Activated naive CD4-positive, alpha-beta T cell treated with anti-CD3 and anti-CD28 coated beads for 36 hours (primary cell): ENCODE measurements around the gene MYO1B. TPM values are rescaled to one million over a fixed set of nuclear protein-coding genes. Genes with fewer than 3 reads are reported as not detected.
"Not testable (repeated sequence)": the region's sequence is repeated elsewhere in the genome, so short reads cannot be mapped to it uniquely, and the experiment has no call there.

Source experiments
- CTCF ChIA-PET: fragments of 350-600 bp; sonication (Branson Sonifier 250); formaldehyde crosslinking; loops from one replicate; lab custom pipeline; 2021; ENCODE audit warnings: antibody characterized with exemption; lab: Charles Lee
- DNase-seq: peaks from one replicate; pipeline ENCODE4 v3.0.0-alpha.2; 2020
- H3K27ac Mint-ChIP-seq: one replicate; pipeline ENCODE4 v1.8.0; 2021; ENCODE audit warnings: mild to moderate bottlenecking, mixed read lengths
- H3K27me3 Mint-ChIP-seq: one replicate; pipeline ENCODE4 v1.8.0; 2021; ENCODE audit warnings: low read depth, mixed read lengths
- H3K36me3 Mint-ChIP-seq: one replicate; pipeline ENCODE4 v1.8.0; 2021; ENCODE audit warnings: low read depth, mixed read lengths
- H3K4me1 Mint-ChIP-seq: one replicate; pipeline ENCODE4 v1.8.0; 2021; ENCODE audit warnings: low read depth, mixed read lengths
- H3K4me3 Mint-ChIP-seq: one replicate; pipeline ENCODE4 v1.8.0; 2021; ENCODE audit warnings: mild to moderate bottlenecking, moderate library complexity, mixed read lengths
- H3K9me3 Mint-ChIP-seq: one replicate; pipeline ENCODE4 v1.8.0; 2021; ENCODE audit warnings: mixed read lengths
- intact Hi-C: fragments of 100-400 bp; cut with micrococcal nuclease; formaldehyde crosslinking; loops from one replicate; pipeline ENCODE4 v1.15.1; 2023
- total RNA-seq, 2 experiments: library from RNA; stranded (reverse); gene quantifications; one replicate each; pipeline ENCODE4 v1.2.3, GENCODE V29; 2021

MYO1B gene
- total RNA-seq, 2 experiments from 2014 or later, result 39.2 to 40.5 TPM

DNA sequence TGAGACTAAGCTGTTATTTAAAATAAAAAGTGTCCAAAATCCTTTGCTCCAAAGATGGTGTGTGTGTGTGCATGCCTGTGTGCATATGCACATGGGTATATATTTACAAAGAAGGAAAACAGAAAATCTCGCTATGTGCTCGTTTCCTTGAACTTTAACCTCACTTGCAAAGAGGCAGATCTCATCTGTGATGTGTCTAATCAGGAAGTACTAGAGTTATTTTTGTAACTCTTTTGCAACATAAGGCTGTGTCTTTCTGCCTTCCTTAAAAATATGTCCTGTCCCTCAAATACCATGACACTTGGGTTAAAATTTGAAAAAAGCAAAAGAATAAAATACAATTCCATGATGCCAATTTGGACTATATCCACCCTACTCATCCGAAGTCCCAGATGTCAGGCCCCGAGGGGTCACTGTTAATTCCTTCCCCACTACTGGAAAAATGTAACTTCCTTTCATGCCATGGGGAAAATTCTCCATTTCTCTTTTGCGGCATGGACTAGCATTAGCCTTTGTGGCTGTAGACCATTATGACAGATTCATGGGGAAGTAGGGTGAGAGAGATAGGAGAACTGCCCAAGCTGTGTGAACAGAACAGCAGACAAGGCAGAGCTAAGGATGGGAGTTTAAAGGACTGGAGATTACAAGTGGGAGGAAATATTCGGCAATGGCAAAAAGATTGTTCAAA lies 191.3 kb downstream of the MYO1B start:
- no peak for DNase-seq
- Mint-ChIP-seq H3K4me1 (no peaks in the 10 kb centered on the region), H3K4me3 (no peak overlapping the region), H3K9me3 (no peaks in the 10 kb centered on the region), H3K27me3 (no peaks in the 10 kb centered on the region), H3K36me3 (no peaks in the 10 kb centered on the region), H3K27ac (no peak overlapping the region)
- CTCF ChIA-PET, result no interaction called here
- intact Hi-C loops, result no loop called here

DNA sequence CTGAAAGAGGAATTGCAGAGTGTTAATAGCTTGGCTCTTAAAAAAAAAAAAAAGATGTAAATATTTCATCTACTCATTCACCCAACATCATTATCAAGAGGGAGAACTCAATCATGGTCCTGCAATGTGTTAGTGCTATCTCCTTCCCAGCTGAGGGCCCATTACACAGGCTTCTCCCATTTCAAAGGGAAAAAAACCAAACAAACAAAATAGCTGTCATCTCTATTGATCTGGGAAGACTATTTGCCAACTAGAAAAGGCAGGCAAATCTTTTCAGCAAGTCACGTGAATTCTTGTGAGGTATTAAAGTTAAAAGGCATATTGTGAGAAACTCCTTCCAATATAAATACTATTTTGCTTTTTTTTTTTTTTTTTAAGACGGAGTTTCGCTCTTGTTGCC lies 194.3 kb downstream of the MYO1B start:
- H3K4me1 Mint-ChIP-seq, result no peaks in the 10 kb centered on the region
- no peak overlapping the region for H3K4me3 Mint-ChIP-seq
- no peak overlapping the region for H3K27ac Mint-ChIP-seq
- H3K27me3 Mint-ChIP-seq, result no peaks in the 10 kb centered on the region
- intact Hi-C loops, result no loop called here
- no peak for DNase-seq
- no peaks in the 10 kb centered on the region for H3K36me3 Mint-ChIP-seq
- H3K9me3 Mint-ChIP-seq, result no peaks in the 10 kb centered on the region
- CTCF ChIA-PET, result no interaction called here

DNA sequence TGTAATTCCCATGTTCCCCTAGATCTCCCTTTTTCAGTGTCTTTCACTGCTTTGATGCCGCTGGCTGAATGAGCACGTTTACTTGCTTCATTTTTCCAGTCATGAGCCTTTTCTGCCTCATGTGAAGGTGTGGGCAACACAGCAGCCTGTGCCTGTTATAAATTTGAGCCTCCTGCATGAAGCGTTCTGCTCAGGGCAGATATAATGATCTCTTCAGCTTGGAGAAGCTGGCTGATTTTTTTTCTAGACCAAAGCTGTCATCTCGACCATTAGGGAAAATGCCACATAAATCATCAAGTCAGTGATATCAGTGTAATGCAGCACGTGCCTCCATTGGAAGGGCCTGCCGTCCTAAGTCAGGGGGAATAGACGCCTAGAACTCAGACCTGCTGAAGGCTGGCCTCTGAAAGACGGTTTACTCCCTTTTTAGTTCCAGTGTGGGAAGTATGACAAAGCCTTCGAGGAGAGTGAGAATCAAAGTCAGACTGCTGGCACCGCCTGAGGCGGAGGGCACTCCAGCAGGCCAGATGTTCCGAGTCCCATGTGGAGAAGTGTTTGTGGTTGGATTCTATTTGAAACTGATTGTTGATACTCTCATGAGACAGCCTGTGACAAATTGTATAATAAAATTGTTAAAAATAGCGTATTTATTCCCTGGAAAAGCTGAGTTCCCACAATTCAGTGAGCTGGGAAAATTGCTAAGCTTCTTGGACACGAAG lies 196.5 kb downstream of the MYO1B start:
- H3K4me3 Mint-ChIP-seq, result no peak overlapping the region
- DNase-seq, result no peak
- CTCF ChIA-PET, result no interaction called here

DNA sequence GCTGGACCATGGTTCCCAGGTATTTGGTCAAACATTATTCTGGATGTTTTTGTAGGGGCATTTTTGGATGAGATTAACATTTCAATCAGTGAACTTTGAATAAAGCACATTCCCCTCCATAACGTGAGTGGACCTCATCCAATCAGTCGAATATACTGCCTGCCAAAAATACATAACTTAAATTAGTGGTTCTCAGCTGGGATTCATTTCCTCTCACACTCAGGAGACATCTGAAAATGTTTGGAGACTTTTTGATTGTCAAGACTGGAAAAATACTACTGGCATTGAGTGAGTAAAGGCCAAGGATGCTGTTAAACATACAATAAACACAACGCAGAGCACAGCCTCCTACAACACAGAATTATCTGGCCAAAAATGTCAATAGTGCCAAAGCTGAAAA lies 198.2 kb downstream of the MYO1B start:
- Mint-ChIP-seq H3K9me3 (no peaks in the 10 kb centered on the region), H3K27me3 (no peaks in the 10 kb centered on the region), H3K4me1 (no peaks in the 10 kb centered on the region), H3K27ac (no peak overlapping the region), H3K4me3 (no peak overlapping the region), H3K36me3 (no peaks in the 10 kb centered on the region)
- CTCF ChIA-PET, result no interaction called here
- DNase-seq, result no peak
- intact Hi-C loops, result no loop called here

More for the DNA sequence above, 196.5 kb downstream of the MYO1B start:
- Mint-ChIP-seq H3K4me1 (no peaks in the 10 kb centered on the region), H3K27me3 (no peaks in the 10 kb centered on the region), H3K9me3 (no peaks in the 10 kb centered on the region), H3K36me3 (no peaks in the 10 kb centered on the region), H3K27ac (no peak overlapping the region)
- intact Hi-C loops, result no loop called here

DNA sequence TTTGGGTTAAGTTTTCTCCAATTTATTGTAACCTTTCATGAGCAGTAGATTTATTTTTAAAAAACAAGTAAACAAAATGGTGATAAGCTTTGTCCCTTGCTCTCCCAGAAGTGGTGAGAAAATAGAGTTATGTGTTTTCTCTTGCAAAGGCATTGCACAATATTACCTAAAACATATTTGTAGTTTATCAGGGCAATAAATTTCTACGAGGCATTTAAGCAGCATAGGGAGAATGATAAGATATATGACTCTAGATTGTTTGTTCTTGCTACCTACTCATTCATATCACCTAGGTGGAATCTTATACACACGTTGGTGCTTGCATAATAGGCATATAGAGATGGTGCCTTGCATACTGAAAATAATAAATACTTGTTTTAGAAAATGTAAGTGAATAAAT lies 201.7 kb downstream of the MYO1B start:
- no peak overlapping the region for H3K4me3 Mint-ChIP-seq
- H3K9me3 Mint-ChIP-seq, result no peaks in the 10 kb centered on the region
- intact Hi-C loops, result no loop called here
- no peaks in the 10 kb centered on the region for H3K27me3 Mint-ChIP-seq
- no peak for DNase-seq
- H3K27ac Mint-ChIP-seq, result no peak overlapping the region
- H3K4me1 Mint-ChIP-seq, result no peaks in the 10 kb centered on the region
- CTCF ChIA-PET, result interaction anchor here (1.4 kb wide), 1 partner anchor 291 kb away, joined by 4 read pairs; no protein-coding TSS in a partner anchor
- no peaks in the 10 kb centered on the region for H3K36me3 Mint-ChIP-seq

DNA sequence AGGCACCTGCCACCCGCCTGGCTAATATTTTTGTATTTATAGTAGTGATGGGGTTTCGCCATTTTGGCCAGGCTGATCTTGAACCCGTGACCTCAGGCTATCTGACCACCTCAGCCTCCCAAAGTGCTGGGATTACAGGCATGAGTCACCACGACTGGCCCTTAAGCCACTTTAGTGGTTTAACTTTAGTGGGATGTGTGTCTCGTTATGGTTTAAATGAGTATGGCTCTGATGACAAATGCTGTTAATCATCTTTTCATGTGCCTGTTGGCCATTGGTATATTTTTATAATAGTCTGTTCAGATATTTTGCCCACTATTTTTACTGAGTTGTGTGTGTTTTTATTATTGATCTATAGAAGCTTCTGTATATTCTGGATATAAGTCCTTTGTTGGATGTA lies 205.9 kb downstream of the MYO1B start:
- Mint-ChIP-seq H3K36me3 (no peaks in the 10 kb centered on the region), H3K4me1 (no peaks in the 10 kb centered on the region), H3K27ac (no peak overlapping the region)

DNA sequence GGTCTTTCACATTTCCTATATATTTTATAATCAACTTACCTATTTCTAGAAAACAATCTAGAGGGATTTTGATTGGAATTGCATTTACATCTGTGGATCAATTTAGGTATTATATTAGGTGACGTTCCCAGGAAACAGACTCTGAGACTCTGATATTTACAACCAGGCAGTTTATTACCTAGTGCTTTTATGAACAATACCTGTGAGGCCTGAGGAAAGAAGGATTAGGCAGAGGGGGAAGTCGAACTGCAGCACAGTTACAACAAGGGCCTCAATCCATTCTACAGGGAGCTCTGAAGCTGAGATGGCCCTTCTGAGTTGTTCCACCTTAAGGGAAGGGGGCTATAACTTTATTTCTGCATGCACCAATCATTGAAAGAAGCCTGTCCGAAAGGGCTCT lies 206.9 kb downstream of the MYO1B start:
- Mint-ChIP-seq H3K4me3 (no peak overlapping the region), H3K27me3 (no peaks in the 10 kb centered on the region), H3K9me3 (no peaks in the 10 kb centered on the region), H3K36me3 (no peaks in the 10 kb centered on the region), H3K27ac (no peak overlapping the region), H3K4me1 (no peaks in the 10 kb centered on the region)
- intact Hi-C loops, result no loop called here
- CTCF ChIA-PET, result no interaction called here
- DNase-seq, result no peak

More for the DNA sequence above, 205.9 kb downstream of the MYO1B start:
- Mint-ChIP-seq H3K9me3 (no peaks in the 10 kb centered on the region), H3K4me3 (no peak overlapping the region), H3K27me3 (no peaks in the 10 kb centered on the region)
- DNase-seq, result no peak
- CTCF ChIA-PET, result interaction anchor here (0.7 to 1.4 kb wide), 2 partner anchors 26 to 270 kb away, joined by 3 to 4 read pairs; no protein-coding TSS in a partner anchor
- intact Hi-C loops, result no loop called here

DNA sequence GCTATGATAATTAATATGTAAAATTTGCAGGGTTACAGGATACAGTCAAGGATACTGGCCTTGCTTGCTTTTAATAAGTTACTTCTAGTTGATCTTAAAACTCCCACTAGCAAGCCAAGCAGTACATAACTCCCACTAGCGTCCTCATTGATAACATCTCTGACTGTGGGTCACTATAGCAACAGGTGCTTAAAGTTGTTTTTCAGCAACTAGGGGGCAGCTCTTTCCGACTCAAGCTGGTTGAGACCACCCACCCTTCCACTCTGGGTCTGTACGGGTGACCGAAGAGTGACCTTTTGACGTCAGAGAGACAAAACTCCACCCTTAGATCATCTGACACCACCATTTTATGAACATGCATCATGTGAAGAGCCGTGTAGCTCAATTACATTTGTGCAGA lies 208.6 kb downstream of the MYO1B start:
- Mint-ChIP-seq H3K36me3 (no peaks in the 10 kb centered on the region), H3K4me3 (no peak overlapping the region), H3K27ac (no peak overlapping the region), H3K27me3 (no peaks in the 10 kb centered on the region), H3K9me3 (no peaks in the 10 kb centered on the region), H3K4me1 (no peaks in the 10 kb centered on the region)
- no peak for DNase-seq
- CTCF ChIA-PET, result interaction anchor here (0.7 kb wide), 1 partner anchor 298 kb away, joined by 4 read pairs; no protein-coding TSS in a partner anchor
- intact Hi-C loops, result no loop called here

DNA sequence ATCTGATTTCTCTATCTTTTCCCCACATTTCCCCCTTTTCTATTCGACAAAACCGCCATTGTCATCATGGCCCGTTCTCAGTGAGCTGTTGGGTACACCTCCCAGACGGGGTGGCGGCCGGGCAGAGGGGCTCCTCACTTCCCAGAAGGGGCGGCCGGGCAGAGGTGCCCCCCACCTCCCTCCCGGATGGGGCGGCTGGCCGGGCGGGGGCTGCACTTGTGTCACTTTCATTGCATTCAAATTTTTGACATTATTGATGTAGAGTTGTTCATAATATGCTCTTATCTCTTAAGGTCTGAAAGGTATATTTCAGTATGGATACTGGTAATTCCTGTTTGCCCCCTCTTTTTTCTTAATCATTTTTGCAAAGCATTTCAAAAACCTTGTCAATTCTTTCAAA lies 211.3 kb downstream of the MYO1B start:
- CTCF ChIA-PET, H3K4me3 Mint-ChIP-seq, H3K36me3 Mint-ChIP-seq, intact Hi-C loops, H3K4me1 Mint-ChIP-seq, DNase-seq, H3K27me3 Mint-ChIP-seq, H3K9me3 Mint-ChIP-seq, H3K27ac Mint-ChIP-seq: not testable (repeated sequence)

DNA sequence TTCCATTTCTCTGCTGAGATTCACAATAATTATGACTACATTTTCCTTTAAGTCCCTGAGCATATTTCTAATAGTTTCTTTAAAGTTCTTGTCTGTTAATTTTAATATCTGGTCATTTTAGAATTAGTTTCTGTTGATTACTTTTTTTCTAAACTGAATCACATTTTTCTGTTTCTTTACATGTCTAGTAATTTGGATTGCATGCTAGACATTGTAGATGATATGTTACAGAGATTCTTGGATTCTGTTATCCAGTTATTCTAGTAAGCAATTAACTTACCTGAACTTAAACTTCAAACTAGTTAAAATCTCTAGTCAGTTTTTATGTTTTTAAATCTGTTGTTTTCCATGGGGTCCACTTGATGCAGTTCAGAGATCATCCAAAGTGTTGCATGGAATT lies 214.0 kb downstream of the MYO1B start:
- H3K9me3 Mint-ChIP-seq, result peaks cover 7% of the 10 kb centered on the region
- H3K36me3 Mint-ChIP-seq, result no peaks in the 10 kb centered on the region
- intact Hi-C loops, result no loop called here
- peaks cover 7% of the 10 kb centered on the region for H3K27me3 Mint-ChIP-seq
- CTCF ChIA-PET, result no interaction called here
- no peak for DNase-seq
- no peaks in the 10 kb centered on the region for H3K4me1 Mint-ChIP-seq
- H3K27ac Mint-ChIP-seq, result no peak overlapping the region
- no peak overlapping the region for H3K4me3 Mint-ChIP-seq

DNA sequence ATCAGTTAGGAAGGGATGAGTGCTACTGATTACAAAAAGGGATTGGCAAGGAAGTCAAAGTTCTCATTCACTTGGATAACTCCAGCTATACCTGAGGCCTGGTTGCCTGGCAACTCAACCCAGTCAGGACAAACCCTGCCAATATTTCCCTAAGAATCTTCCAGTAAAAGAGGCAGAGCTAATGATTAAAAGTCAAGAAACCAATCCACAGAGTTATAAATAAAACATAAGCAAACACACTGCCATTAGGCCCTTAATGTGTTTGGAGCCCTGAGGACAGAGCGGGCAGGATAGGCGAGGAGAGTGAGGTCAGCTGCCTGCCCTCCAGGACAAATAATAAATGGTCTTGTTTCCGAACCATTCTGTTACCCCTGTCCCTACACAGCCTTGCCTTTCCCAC lies 217.2 kb downstream of the MYO1B start:
- Mint-ChIP-seq H3K9me3 (peaks cover 7% of the 10 kb centered on the region), H3K4me1 (no peaks in the 10 kb centered on the region), H3K4me3 (no peak overlapping the region), H3K27ac (no peak overlapping the region), H3K27me3 (peaks cover 7% of the 10 kb centered on the region), H3K36me3 (no peaks in the 10 kb centered on the region)
- no peak for DNase-seq
- CTCF ChIA-PET, result no interaction called here
- intact Hi-C loops, result no loop called here

DNA sequence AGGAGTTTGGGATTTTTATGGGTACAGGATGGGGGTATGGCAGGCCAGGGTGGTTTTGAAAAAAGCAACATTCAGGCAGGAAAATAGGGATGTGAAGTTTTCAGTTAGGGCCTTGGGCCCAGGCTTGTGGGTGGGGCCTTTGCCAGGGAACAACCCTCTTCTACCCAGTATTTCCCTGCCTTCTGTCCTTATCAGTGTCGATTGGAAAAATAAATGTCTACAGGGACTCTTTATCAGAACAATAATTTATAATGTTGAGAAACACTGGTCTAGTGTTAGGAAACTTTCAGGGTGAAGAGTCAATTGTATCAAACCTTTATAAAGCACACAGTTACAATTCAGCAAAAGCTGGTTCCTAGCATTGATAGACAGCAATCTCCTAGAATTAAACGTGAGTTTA lies 218.6 kb downstream of the MYO1B start:
- Mint-ChIP-seq H3K9me3 (peaks cover 7% of the 10 kb centered on the region), H3K36me3 (no peaks in the 10 kb centered on the region), H3K4me1 (no peaks in the 10 kb centered on the region), H3K27ac (no peak overlapping the region), H3K27me3 (peaks cover 7% of the 10 kb centered on the region), H3K4me3 (no peak overlapping the region)
- no peak for DNase-seq
- CTCF ChIA-PET, result no interaction called here
- intact Hi-C loops, result no loop called here
